Liver (tissue), 9 donors: Measurements from ENCODE around the gene GLMN. TPM values are rescaled to one million over a fixed set of nuclear protein-coding genes. Genes with fewer than 3 reads are reported as not detected.

Experiments used
- DNase-seq: peaks from one replicate; pipeline ENCODE4 v3.0.0-alpha.2; 2017; ENCODE audit warnings: low spot score
- H3K27ac ChIP-seq, 2 donors: one replicate each; pipeline ENCODE4 v1.7.0; 2013; ENCODE audit warnings: inconsistent platforms in 2 of 2, low read length in 2 of 2, control low read depth in 1 of 2, low read depth in 1 of 2, mild to moderate bottlenecking in 1 of 2
- H3K27me3 ChIP-seq, 4 donors: one replicate each; pipeline versions ENCODE4 v1.6.1 to v1.7.0; 2013; ENCODE audit warnings: low read length in 3 of 4, inconsistent platforms in 1 of 4, mild to moderate bottlenecking in 1 of 4, moderate library complexity in 1 of 4; ENCODE audit not compliant: control insufficient read depth in 4 of 4, insufficient read depth in 4 of 4
- H3K36me3 ChIP-seq, 4 donors: one replicate each; pipeline versions ENCODE4 v1.6.1 to v1.7.0; 2013; ENCODE audit warnings: low read length in 3 of 4, mild to moderate bottlenecking in 3 of 4, low read depth in 1 of 4, moderate library complexity in 1 of 4; ENCODE audit not compliant: control insufficient read depth in 4 of 4, insufficient read depth in 3 of 4
- H3K4me1 ChIP-seq, 4 donors: one replicate each; pipeline versions ENCODE4 v1.6.1 to v1.7.0; 2013; ENCODE audit warnings: low read length in 3 of 4, mild to moderate bottlenecking in 3 of 4, moderate library complexity in 1 of 4; ENCODE audit not compliant: control insufficient read depth in 4 of 4, insufficient read depth in 4 of 4
- H3K4me3 ChIP-seq, 3 donors: one replicate each; pipeline versions ENCODE4 v1.6.1 to v1.7.0; 2013; ENCODE audit warnings: low read length in 3 of 3, control low read depth in 1 of 3, low read depth in 1 of 3, mild to moderate bottlenecking in 1 of 3
- H3K9ac ChIP-seq, 2 donors: one replicate each; pipeline ENCODE4 v1.7.0; 2013; ENCODE audit warnings: low read length in 2 of 2, mild to moderate bottlenecking in 2 of 2, moderate library complexity in 2 of 2, control low read depth in 1 of 2, low read depth in 1 of 2
- H3K9me3 ChIP-seq, 4 donors: one replicate each; pipeline versions ENCODE4 v1.6.1 to v1.7.0; 2013; ENCODE audit warnings: low read length in 3 of 4; ENCODE audit not compliant: control insufficient read depth in 4 of 4
- CTCF ChIP-seq: fragments of 150-350 bp; IDR thresholded peaks from 2 replicates; pipeline ENCODE4 v1.5.1; 2017; ENCODE audit warnings: improper control_type of control experiment, low read depth, low read length; ENCODE audit not compliant: missing input control
- EGR1 ChIP-seq, 2 donors: IDR thresholded peaks; 2 replicates each; pipeline ENCODE4 v1.6.1; 2016 to 2018; ENCODE audit warnings: antibody characterized with exemption in 2 of 2, low read depth in 2 of 2
- FOXA1 ChIP-seq: IDR thresholded peaks from 2 replicates; pipeline ENCODE4 v1.6.1; 2016; ENCODE audit warnings: antibody characterized with exemption
- FOXA2 ChIP-seq: IDR thresholded peaks from 2 replicates; pipeline ENCODE4 v1.6.1; 2016; ENCODE audit warnings: antibody characterized with exemption
- GABPA ChIP-seq, 2 donors: IDR thresholded peaks in 1 of 2; conservative IDR thresholded peaks in 1 of 2; 2 replicates each; pipeline ENCODE4 v1.6.1; 2016; ENCODE audit warnings: antibody characterized with exemption in 2 of 2, mild to moderate bottlenecking in 1 of 2, moderate library complexity in 1 of 2
- HNF4A ChIP-seq, 2 donors: conservative IDR thresholded peaks; 2 replicates each; pipeline ENCODE4 v1.6.1; 2016; ENCODE audit warnings: antibody characterized with exemption in 2 of 2, mild to moderate bottlenecking in 2 of 2
- HNF4G ChIP-seq: IDR thresholded peaks from 2 replicates; pipeline ENCODE4 v1.6.1; 2016; ENCODE audit warnings: antibody characterized with exemption
- JUND ChIP-seq, 2 donors: IDR thresholded peaks; 2 replicates each; pipeline ENCODE4 v1.6.1; 2016; ENCODE audit warnings: antibody characterized with exemption in 2 of 2
- RAD21 ChIP-seq, 2 donors: IDR thresholded peaks; 2 replicates each; pipeline ENCODE4 v1.6.1; 2016; ENCODE audit warnings: antibody characterized with exemption in 2 of 2, mild to moderate bottlenecking in 2 of 2
- REST ChIP-seq: IDR thresholded peaks from 2 replicates; pipeline ENCODE4 v1.6.1; 2016; ENCODE audit warnings: antibody characterized with exemption, mild to moderate bottlenecking
- RXRA ChIP-seq, 2 donors: IDR thresholded peaks; 2 replicates each; pipeline ENCODE4 v1.6.1; 2017 to 2018; ENCODE audit warnings: antibody characterized with exemption in 2 of 2, mild to moderate bottlenecking in 1 of 2
- TAF1 ChIP-seq: conservative IDR thresholded peaks from 2 replicates; pipeline ENCODE4 v1.6.1; 2016; ENCODE audit warnings: antibody characterized with exemption, mild to moderate bottlenecking
- YY1 ChIP-seq: IDR thresholded peaks from 2 replicates; pipeline ENCODE4 v1.6.1; 2016; ENCODE audit warnings: antibody characterized with exemption, mild to moderate bottlenecking
- WGBS: extraction: QIAGEN DNeasy Blood & Tissue Kit; methylation state at CpG from one replicate; pipeline ENCODE4 v1.1.7; 2013; 5-methylcytosine and 5-hydroxymethylcytosine counted together
- polyA plus RNA-seq, 2 donors: library from polyadenylated mRNA; stranded (reverse) in 1 of 2; unstranded in 1 of 2; fragments of 200-250 nt in 1 of 2; fragments of >200 nt in 1 of 2; fragmentation: Nextera tagmentation in 1 of 2; extraction: Ambion mirVana in 1 of 2; gene quantifications; one replicate each; pipeline versions ENCODE4 v1.2.1 to v1.2.3, GENCODE V29; 2013 to 2015
- total RNA-seq, 2 donors: library from RNA; depleted of rRNA; stranded (reverse); fragments of >200 nt; gene quantifications; one replicate each; pipeline ENCODE4 v1.2.3, GENCODE V29; 2014
- TF ChIP-seq, protein P1 (sequence below): IDR thresholded peaks from 2 replicates; pipeline ENCODE4 v1.6.1; 2016; ENCODE audit warnings: antibody characterized with exemption
- TF ChIP-seq, protein P2 (sequence below): IDR thresholded peaks from 2 replicates; pipeline ENCODE4 v1.6.1; 2016; ENCODE audit warnings: antibody characterized with exemption
- TF ChIP-seq, protein P3 (sequence below): IDR thresholded peaks from 2 replicates; pipeline ENCODE4 v1.6.1; 2016; ENCODE audit warnings: antibody characterized with exemption
- donor health status: healthy.
- donor health status: healthy.
- donor health status: healthy.
- donor health status: healthy.
- donor health status: healthy.

Gene GLMN
- total and polyA plus RNA-seq, 4 donors, result 1.1 to 3.7 (median 3.2) TPM

GRCh38 chr1:92343061-92343460, 44.3 kb upstream of the GLMN start:
- WGBS, result 88% methylated on average over 3 of the region's 3 CpGs
- no peak for DNase-seq
- Histone ChIP-seq H3K36me3 (peaks cover 0 to 12% (median 4%) of the 10 kb centered on the region in 4 donors), H3K4me1 (peaks cover 0 to 7% (median 3%) of the 10 kb centered on the region in 4 donors), H3K27ac (no peak overlapping the region), H3K27me3 (no peaks in the 10 kb centered on the region), H3K9ac (no peak overlapping the region), H3K9me3 (no peaks in the 10 kb centered on the region), H3K4me3 (no peak overlapping the region)
- TF ChIP-seq HNF4A (conservative IDR thresholded peaks at IDR 0.05) (no peak), FOXA2 (no peak), RAD21 (IDR thresholded peaks at IDR 0.05) (no peak), TAF1 (no peak), HNF4G (no peak), YY1 (no peak), REST (no peak), GABPA (IDR thresholded peaks at IDR 0.05 in 1 of 2, conservative IDR thresholded peaks at IDR 0.05 in 1 of 2) (no peak), RXRA (IDR thresholded peaks at IDR 0.05) (no peak), JUND (IDR thresholded peaks at IDR 0.05) (no peak), FOXA1 (no peak), EGR1 (IDR thresholded peaks at IDR 0.05; ENCODE audit: low read depth in 2 of 2) (no peak)
- TF ChIP-seq, protein P1, sequence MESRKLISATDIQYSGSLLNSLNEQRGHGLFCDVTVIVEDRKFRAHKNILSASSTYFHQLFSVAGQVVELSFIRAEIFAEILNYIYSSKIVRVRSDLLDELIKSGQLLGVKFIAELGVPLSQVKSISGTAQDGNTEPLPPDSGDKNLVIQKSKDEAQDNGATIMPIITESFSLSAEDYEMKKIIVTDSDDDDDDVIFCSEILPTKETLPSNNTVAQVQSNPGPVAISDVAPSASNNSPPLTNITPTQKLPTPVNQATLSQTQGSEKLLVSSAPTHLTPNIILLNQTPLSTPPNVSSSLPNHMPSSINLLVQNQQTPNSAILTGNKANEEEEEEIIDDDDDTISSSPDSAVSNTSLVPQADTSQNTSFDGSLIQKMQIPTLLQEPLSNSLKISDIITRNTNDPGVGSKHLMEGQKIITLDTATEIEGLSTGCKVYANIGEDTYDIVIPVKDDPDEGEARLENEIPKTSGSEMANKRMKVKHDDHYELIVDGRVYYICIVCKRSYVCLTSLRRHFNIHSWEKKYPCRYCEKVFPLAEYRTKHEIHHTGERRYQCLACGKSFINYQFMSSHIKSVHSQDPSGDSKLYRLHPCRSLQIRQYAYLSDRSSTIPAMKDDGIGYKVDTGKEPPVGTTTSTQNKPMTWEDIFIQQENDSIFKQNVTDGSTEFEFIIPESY, result no peak
- TF ChIP-seq, protein P2, sequence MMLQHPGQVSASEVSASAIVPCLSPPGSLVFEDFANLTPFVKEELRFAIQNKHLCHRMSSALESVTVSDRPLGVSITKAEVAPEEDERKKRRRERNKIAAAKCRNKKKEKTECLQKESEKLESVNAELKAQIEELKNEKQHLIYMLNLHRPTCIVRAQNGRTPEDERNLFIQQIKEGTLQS, result no peak
- TF ChIP-seq, protein P3, sequence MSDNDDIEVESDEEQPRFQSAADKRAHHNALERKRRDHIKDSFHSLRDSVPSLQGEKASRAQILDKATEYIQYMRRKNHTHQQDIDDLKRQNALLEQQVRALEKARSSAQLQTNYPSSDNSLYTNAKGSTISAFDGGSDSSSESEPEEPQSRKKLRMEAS, result no peak

GRCh38 chr1:92342401-92342800, 43.6 kb upstream of the GLMN start:
- H3K4me1 ChIP-seq, result peaks cover 0 to 7% (median 3%) of the 10 kb centered on the region in 4 donors
- H3K27me3 ChIP-seq, result no peaks in the 10 kb centered on the region
- 99% methylated on average over 1 of the region's 1 CpG for WGBS
- no peak overlapping the region for H3K9ac ChIP-seq
- H3K36me3 ChIP-seq, result peaks cover 0 to 10% (median 3%) of the 10 kb centered on the region in 4 donors
- H3K9me3 ChIP-seq, result no peaks in the 10 kb centered on the region
- H3K4me3 ChIP-seq, result no peak overlapping the region
- TF ChIP-seq RXRA (IDR thresholded peaks at IDR 0.05), result no peak
- TF ChIP-seq, protein P2, result no peak
- no peak for TF ChIP-seq RAD21 (IDR thresholded peaks at IDR 0.05)
- no peak for TF ChIP-seq EGR1 (IDR thresholded peaks at IDR 0.05; ENCODE audit: low read depth in 2 of 2)
- TF ChIP-seq CTCF, result no peak
- no peak overlapping the region for H3K27ac ChIP-seq
- DNase-seq, result no peak
